ENCODE data around the gene CNKSR1. TPM values are rescaled to one million over a fixed set of nuclear protein-coding genes. Genes with fewer than 3 reads are reported as not detected.

The CNKSR1 gene
- total and polyA plus RNA-seq, 2 of the 8 experiments (the other 6 are each of a cell fraction or from before 2014, with no cell fraction given): 13.9 to 14.5 TPM

DNA sequence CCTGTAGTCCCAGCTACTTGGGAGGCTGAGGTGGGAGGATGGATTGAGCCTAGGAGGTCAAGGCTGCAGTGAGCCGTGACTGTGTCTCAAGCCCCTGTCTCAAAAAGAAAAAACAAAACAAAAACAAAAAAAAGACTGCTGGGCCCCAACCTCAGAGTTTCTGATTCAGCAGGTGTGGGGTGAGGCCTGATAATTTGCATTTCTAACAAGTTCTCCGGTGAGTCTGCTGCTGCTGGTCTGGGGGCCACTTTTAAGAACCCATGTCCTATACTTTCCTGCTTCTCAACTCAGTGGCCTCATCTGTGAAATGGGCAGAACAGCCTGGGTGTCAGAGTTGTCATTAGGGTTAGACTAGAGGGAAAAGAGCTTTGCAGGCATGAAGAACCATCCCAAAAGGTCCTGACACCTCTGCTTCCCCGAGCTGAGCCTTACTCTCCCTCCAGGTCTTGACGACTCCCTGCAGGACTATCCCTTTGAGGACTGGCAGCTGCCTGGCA lies 2.8 kb downstream of the CNKSR1 start:
- Histone ChIP-seq H3K4ac (replicated peaks; ENCODE audit: insufficient read length, low read depth, low read length) (no peak overlapping the region), H3K36me3 (ENCODE audit: control insufficient read depth in 2 of 4, insufficient read depth in 4 of 4, low read length in 3 of 4) (peaks cover 0 to 3% (median 1%) of the 10 kb centered on the region in 4 experiments; a peak in 2 of 8 replicates), H3K27ac (ENCODE audit: low read depth, low read length) (no peak overlapping the region), H2BK20ac (ENCODE audit: low read length) (no peak overlapping the region), H3K4me3 (ENCODE audit: extremely low read depth in 1 of 4, insufficient read depth in 2 of 4, low read depth in 3 of 4, low read length in 4 of 4) (no peak overlapping the region), H3K9ac (replicated peaks in 1 of 4; ENCODE audit: extremely low read depth in 1 of 4, low read depth in 3 of 4, low read length in 3 of 4) (no peak overlapping the region), H3K27me3 (replicated peaks in 1 of 4; ENCODE audit: control insufficient read depth in 3 of 4, extremely low read depth in 1 of 4, insufficient read depth in 3 of 4, low read length in 3 of 4) (no peaks in the 10 kb centered on the region), H3K56ac (replicated peaks; ENCODE audit: insufficient read length, low read depth, low read length) (no peak overlapping the region), H3K79me2 (ENCODE audit: control insufficient read depth in 1 of 2, insufficient read depth in 2 of 2, low read length in 2 of 2) (no peaks in the 10 kb centered on the region), H4K91ac (replicated peaks; ENCODE audit: insufficient read length, low read length) (no peak overlapping the region), H3K14ac (ENCODE audit: insufficient read length) (no peak overlapping the region), H4K8ac (ENCODE audit: extremely low read depth, insufficient read depth, low read length) (no peak overlapping the region), H3K4me1 (replicated peaks in 1 of 4; ENCODE audit: control insufficient read depth in 3 of 4, insufficient read depth in 4 of 4, low read length in 3 of 4) (peaks cover 0 to 2% (median 0%) of the 10 kb centered on the region in 4 experiments; a peak in 4 of 7 replicates), H2BK5ac (ENCODE audit: low read depth, low read length) (no peak overlapping the region), H3K23ac (ENCODE audit: insufficient read length) (no peak overlapping the region), H3K23me2 (ENCODE audit: low read depth, low read length) (peaks cover 2% of the 10 kb centered on the region; the same call in 1 of the 2 replicates), H2AK5ac (ENCODE audit: low read depth, low read length) (no peak overlapping the region), H3K18ac (ENCODE audit: extremely low read depth, low read length) (no peak overlapping the region), H2BK15ac (ENCODE audit: low read length) (no peak overlapping the region), H3K4me2 (ENCODE audit: insufficient read depth in 1 of 2, low read depth in 2 of 2, low read length in 2 of 2) (no peak overlapping the region), H4K5ac (ENCODE audit: insufficient read length, low read depth, low read length) (no peak overlapping the region), H3K79me1 (ENCODE audit: low read depth, low read length) (no peaks in the 10 kb centered on the region; the same call in 1 of the 2 replicates), H2BK120ac (replicated peaks; ENCODE audit: low read depth, low read length) (no peak overlapping the region), H2BK12ac (ENCODE audit: low read depth, low read length) (no peak overlapping the region), H3K9me3 (ENCODE audit: insufficient read depth in 2 of 2, low read depth in 1 of 2, low read length in 1 of 2) (no peaks in the 10 kb centered on the region), H4K20me1 (replicated peaks in 1 of 2; ENCODE audit: control insufficient read depth in 1 of 2, insufficient read depth in 2 of 2, low read length in 2 of 2) (peaks cover 0 to 2% of the 10 kb centered on the region in 2 experiments), H2AFZ (ENCODE audit: low read length) (no peak overlapping the region)
- 91% methylated on average over 4 of the region's 4 CpGs; no CpG with 5 or more reads in 1 of the 2 experiments for WGBS, 2 experiments (ENCODE audit: extremely low coverage in 1 of 2, insufficient coverage in 1 of 2, insufficient read length in 1 of 2, insufficient replicate concordance in 2 of 2, low coverage in 1 of 2, low lambda C conversion rate in 2 of 2, missing lambda C conversion rate in 1 of 2)
- DNase-seq (ENCODE audit: low read depth in 1 of 2, low spot score in 2 of 2) (no peak), FAIRE-seq (no peak)
- POLR2A ChIA-PET (ENCODE audit: partially characterized antibody): interaction anchor here (1.1 to 3.9 kb wide), 2 partner anchors 9 to 10 kb away, joined by 4 to 22 read pairs; partner anchors contain the start of gene CATSPER4
- CTCF ChIA-PET (ENCODE audit: partially characterized antibody): interaction anchor here (0.9 to 16.2 kb wide), 4 partner anchors 6 to 24 kb away, joined by 3 to 159 read pairs (median 82); partner anchors contain the start of genes C1orf232, CATSPER4, CNKSR1 and ZNF593
- no peak for TF ChIP-seq MAFK (IDR thresholded peaks at IDR 0.05; ENCODE audit: low read depth, low read length)
- TF ChIP-seq HDAC2 (IDR thresholded peaks at IDR 0.05; ENCODE audit: borderline replicate concordance in 1 of 2, low read depth in 2 of 2, low read length in 2 of 2): no peak
- no peak for TF ChIP-seq RNF2 (IDR thresholded peaks at IDR 0.05; ENCODE audit: borderline replicate concordance, low read depth, low read length, missing control alignments, poor library complexity, severe bottlenecking)
